ENCODE data around the gene POC1A.

The POC1A gene

DNA sequence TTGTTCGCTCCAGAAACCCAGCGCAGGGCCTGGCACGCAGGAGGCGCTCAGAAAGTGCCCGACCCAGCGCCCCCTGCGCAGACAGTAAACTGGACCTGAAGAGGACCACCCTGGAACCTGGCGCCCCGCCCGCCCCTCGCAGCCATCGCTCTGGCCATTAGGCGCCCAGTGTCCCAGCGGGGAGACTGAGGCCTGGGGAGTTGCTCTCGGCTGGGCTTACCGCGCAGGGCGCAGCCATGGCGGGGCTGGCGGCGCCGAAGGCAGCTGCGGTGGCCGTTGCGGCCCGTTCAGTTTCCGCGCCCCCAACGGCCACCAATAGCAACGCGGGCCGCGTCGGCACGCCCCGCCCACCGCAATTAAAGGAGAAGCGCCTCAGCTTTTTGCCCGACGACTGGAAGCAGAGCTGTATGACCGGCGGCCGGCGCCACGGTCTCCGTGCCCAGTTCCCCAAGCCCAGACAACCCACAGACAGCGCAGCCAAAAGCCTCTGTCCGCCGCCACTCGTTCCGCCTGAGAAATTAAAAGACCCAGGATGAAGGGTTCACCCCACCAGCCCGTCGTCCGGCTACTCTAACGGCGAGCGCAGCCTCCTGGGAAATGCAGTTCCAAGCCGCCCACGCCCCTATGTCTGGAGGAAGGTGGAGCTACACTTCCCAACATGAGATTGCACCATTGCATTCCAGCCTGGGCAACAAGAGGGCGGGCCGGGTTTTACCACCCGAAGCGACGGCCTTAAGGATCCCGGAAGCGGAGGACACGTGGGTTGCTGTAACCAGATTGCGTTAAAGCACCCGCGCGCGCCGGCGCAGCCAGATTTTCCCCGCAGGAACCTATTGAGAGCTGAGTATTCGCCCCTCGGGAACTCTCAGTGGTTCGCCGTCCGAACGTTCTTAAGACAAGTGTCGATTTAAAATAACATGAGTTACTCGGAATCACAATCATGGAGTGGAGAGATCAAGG is at the start of gene POC1A:
Gene POC1A (minus strand): TSS at position 289 of the 960 bp plus-strand sequence. CDS start 51 bp downstream, at position 238.
- peak; percentile 87 for DNase-seq

DNA sequence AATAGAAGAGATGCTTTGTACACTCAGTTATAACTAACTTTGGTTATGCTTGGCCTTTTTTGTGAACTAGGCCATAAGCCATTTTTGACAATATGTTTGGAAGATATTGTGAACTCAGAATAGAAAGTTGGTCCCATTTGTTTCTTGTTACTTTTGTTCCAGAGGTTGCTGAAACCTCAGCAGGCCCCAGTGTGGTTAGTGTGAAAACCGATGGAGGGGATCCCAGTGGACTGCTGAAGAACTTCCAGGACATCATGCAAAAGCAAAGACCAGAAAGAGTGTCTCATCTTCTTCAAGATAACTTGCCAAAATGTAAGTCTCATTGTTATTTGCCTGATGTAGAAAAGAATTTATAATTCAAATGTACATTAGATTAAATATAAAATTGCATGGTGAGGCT is 49.5 kb upstream of the POC1A start:
- DNase-seq, result no peak

DNA sequence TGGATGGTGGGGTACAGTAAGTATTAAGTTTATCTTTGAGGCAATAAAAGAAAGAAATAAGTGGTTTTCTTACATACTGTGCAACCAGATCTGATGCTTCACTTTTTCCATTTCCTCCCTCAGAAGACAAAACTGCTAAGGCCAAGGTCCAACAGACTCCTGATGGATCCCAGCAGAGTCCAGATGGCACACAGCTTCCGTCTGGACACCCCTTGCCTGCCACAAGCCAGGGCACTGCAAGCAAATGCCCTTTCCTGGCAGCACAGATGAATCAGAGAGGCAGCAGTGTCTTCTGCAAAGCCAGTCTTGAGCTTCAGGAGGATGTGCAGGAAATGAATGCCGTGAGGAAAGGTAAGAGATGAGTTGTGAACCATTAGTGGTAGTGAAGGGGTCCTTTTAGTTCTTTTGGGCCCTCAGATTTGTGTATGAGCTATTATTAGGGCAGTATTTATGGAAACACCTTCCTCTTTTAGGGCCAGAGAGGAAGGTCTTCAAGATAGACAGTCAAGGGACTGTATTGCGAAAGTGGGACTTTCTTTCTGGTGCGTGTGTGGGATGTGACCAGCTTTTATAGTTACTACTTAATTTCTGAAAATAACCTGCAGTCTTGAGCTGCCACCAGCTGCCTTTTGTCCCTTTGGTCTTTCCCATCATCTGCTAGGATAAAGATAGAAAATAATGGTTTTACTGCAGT is 48.3 kb upstream of the POC1A start:
- no peak for DNase-seq

DNA sequence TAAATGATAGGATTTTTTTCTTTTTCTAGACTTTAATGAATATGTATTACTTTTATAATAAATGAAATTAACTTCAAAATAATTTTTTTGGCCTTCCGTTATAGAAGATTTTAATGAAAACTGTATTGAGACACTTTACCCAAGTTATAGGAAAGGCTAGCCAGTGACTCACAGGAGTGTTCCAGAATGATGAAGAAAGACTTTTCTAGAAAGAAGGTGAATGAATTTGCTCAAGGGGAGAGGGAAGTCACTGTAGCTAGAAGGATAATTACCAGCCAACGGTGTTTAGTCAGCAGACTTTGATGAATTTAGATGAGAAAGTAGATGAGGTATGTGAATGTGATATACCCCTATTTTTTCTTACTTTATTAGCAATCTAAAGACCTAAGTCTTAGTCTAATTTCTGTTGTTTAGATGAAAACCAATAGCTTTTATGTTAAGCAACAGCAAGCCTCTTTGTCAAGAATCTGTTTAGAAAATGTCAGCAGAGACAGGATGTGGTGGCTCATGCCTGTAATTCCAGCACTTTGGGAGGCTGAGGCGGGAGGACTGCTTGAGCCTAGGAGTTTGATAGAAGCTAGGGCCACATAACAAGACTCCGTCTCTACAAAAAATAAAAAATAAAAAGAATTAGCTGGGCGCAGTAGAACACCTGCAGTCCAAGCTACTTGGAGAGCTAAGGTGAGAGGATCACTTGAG is 46.9 kb upstream of the POC1A start:
- DNase-seq, result no peak

DNA sequence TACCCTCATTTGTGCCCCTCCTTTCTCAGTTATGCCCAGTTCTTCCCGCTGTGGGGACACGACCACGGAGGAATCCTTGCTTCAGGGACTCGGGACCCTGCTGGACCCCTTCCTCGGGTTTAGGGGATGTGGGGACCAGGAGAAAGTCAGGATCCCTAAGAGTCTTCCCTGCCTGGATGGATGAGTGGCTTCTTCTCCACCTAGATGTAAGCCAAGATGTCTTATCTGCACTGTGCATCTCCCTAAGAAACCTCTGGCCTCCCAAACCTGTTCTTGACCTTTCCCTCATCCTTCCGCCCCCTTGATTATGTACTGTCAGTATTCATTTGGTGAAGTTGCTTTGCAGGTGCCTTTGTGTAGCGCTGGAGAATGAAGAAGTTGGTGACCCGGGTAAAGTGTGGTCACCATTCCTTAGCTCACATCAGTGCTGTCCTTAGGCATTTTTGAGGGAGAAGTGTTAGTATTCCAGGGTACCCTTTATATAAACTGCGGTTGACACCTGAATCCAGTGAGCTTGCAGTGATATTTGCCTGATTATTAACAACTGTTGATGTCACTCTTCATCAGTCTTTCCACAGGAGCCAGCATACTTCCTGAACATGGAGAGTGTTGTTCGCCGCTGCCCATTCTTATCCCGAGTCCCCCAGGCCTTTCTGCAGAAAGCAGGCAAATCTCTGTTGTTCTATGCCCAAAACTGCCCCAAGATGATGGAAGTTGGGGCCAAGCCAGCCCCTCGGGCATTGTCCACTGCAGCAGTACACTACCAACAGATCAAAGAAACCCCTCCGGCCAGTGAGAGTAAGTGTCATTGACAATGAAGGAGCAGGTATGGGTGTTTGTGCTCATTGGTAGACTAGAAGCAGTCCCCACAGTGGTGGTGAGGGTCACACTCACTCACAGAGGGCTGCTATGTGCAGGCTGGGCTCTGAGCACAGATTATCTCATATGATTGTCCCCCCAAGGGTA is 44.7 kb upstream of the POC1A start:
- no peak for DNase-seq

DNA sequence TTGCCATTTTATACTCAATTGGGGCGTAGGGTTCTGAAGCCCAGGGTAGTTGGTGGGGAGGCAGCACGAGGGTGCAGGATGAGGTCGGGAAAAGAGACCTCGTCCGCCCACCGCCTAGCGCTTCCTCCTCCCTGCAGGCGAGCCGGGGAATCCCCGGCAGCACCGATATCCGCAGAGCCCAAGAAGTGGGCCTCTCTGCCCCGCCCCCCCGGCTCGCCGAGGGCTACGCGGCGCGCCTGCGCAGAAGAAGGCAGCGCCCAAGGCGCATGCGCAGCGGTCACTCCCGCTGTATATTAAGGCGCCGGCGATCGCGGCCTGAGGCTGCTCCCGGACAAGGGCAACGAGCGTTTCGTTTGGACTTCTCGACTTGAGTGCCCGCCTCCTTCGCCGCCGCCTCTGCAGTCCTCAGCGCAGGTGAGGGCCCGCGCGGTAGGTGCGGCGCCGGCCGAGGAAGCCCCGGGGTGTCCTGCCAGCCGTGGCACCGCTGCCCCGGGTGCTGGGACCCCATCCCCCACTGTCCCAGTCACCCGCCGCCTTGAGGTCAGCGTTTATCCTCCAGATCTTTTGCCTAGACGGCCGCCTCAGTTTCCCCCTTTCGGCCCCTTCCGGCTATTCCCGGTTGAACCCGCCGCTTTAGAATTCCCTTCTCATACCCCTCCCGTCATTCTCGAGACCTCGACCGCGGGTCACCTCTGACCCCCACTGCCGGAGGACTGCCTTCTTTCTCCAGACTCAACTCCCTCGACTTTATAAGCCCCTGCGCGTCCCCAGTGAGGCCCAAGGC is 43.8 kb upstream of the POC1A start, which contains the start of gene ALAS1:
Gene ALAS1 (plus strand): TSS at position 319 of the 784 bp plus-strand sequence. CDS start 1,082 bp downstream, outside the sequence.
- DNase-seq, result peak; percentile 67

DNA sequence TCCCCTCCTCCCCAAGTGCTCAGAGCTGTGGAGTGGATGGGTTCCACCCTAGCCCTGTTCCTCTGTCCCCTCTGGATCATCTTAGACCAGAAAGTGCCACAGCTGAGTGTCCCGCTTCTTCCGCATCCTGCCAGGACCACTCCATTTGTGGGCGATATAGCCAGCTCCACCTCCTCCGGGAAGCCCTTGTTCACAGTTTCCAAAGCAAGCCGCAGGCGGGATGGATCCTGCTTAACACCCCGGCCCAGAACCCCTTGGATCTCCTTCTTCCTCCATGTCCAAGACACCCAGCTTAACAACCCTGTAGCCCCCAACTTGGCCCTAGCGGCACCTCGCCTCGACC is 43.2 kb upstream of the POC1A start:
- DNase-seq, result no peak

DNA sequence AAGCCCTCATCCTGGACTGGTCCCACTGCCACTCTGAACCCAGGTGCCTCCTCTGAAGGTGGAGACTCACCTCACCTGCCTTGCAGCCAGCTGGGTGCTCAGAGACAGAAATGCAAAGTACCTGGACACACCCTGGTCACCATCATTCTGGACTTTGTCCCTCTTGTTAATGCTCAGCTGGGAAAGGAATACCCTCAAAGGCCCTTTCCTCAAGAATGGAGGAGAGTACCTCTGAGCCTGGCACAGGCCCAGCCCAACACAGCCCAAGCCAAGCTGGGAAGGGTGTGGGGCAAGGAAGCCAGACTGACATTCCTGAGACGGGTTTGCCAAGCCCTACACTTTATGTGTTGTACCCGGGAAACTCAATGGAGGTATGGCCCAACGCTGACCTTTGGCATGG is 42.8 kb upstream of the POC1A start:
- no peak for DNase-seq

DNA sequence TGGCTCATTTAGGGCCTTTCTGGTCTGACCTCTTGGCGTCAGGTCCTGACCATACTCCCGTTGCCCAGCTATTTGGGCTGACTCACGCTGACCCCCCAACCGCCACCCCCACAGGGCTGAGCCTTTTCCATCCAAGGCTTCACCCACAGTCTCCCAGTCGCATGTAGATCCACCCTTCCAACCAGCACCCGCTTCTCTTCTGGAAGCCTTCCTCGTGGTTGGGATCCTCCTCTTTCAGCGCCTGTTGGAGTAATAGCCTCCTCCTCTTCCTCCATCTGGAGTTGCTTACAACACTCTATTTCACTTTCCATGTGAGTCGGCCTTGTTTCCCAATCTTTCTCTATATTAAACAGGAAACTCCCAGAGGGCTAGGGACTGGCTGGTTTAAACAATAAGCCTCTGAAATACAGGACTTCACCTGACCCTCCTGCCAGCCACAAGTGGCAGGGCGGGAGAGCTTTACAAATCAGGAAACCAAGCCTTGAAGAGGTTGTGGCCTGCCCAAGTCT is 41.7 kb upstream of the POC1A start:
- DNase-seq, result no peak

DNA sequence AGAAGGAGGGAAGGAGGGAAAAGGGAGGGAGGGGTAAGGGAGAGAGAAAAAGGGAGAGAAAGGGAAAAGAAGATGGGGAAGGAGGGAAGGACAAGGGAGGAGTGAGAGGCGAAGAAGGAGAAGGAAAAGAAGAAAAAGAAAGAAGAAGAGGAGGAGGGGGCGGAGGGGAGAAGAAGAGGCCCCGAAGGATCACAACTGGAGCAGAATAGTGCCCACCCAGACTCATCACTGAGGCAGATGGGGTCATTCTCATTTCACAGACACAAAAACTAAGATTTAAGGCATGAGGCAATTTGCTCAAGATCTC is 41.0 kb upstream of the POC1A start:
- DNase-seq, result no peak

DNA sequence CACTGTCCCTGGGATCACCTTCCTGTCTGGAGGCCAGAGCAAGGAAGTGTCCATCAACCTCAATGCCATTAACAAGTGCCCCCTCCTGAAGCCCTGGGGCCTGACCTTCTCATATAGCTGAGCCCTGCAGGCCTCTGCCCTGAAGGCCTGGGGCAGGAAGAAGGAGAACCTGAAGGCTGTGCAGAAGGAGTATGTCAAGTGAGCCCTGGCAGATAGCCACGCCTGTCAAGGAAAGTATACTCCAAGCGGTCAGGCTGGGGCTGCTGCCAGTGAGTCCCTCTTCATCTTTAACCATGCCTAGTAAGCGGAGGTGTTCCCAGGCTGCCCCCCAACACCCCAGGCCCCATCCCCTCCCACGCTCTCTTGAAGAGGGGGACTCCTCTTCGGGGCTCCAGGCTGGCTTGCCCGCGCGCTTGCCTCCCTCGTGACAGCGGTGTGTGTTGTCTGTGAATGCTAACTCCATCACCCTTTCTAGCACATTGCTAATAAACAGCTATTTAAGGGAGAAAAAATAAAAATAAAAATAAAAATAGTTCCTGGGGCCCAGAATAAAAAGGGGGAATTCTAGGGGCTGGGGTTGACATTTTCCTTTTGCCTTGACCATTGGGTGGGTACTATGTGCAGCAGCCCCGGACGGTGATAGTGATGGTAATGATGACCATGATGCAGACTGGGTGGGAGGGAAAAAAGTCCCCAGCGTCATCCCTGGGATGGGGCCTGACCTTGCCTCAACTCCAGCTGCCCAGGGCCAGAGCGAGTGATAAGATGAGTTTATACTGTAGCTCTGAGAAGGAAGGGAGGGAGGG is 40.5 kb upstream of the POC1A start:
- DNase-seq, result no peak

DNA sequence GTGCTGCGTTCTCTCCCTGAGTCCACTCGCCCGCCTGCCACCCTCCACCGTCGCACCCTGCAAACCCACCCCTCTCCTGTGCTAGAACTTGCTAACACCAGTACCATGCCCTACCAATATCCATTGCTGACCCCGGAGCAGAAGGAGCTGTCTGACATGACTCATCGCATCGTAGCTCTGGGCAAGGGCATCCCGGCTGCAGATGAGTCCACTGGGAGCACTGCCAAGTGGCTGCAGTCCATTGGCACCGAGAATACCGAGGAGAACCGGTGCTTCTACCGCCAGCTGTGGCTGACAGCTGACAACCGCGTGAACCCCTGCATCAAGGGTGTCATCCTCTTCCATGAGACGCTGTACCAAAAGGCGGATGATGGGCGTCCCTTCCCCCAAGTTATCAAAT is 38.8 kb upstream of the POC1A start:
- no peak for DNase-seq

DNA sequence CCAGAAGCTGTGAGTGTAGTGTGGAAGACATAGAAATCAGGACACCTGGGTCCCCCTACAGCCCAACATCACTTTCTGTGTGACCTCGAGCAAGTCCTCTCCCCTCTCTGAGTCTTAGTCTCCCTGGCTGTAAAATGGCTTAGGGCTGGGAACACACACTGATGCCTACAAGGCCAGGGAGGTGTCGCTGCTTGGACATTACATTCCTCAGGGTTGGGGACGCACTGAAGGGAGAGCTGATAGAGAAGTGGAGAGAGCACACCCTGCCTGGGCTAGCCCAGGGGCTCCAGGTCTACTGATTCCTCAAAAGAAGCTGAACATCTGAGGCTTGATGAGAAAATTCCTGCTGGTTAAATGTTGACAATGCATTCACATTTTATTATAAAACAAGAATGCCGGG is 37.4 kb upstream of the POC1A start:
- no peak for DNase-seq

DNA sequence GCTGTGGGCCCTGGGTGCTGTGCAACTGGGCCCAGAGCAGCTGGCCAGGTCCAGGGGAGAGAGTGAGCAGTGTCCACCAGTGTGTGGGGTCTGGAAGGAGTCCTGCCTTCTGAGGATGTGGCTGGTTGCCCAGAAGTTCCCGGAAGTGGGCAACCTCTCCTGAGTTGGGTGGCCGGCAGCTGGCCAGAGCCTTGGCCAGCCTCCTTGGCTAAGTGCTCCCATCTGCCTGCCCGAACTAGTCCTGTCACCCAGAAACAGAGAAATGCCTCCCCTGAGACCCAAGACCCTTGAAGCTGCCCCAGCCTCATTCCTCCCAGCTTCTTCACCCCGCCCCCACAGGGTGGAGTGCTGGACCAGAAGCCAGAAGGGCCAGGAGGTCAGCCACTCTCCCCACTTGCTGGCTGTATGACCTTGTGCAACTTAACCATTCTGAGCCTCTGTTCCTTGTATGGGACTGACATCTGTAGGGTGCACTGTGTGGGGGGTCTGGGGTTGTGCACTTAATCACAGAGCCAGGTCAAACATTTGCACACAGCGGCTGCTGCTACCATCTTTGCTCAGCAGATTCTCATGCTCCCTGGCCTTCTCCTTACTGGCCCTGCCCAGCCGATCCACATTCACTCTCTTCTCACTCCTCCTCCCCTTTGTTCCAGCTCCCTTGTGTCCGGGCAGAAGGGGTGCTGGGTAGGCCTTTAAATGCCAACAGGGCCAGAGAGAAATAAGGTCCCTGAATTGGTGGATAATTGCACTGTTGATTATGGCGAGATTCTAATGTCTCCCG is 36.3 kb upstream of the POC1A start:
- DNase-seq, result no peak

DNA sequence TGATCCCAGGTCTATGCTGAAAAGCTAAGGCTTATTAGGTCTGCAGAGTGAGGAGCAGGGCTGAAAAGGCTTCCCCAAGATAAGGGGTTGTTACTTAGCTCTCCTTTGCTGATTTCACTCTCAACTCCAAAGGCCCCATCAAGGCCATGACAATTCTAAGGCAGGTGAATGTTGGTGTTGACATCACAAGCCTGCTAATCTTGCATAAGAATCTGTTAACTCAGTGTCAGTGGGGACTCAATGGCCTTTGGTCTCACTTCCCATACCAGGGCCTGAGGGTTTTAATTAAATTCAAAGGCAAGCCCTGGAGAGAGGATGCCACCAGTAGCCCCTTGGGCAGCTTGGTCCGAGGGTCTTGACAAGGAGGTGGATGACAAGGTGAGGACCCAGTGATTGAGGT is 34.3 kb upstream of the POC1A start:
- DNase-seq, result no peak

DNA sequence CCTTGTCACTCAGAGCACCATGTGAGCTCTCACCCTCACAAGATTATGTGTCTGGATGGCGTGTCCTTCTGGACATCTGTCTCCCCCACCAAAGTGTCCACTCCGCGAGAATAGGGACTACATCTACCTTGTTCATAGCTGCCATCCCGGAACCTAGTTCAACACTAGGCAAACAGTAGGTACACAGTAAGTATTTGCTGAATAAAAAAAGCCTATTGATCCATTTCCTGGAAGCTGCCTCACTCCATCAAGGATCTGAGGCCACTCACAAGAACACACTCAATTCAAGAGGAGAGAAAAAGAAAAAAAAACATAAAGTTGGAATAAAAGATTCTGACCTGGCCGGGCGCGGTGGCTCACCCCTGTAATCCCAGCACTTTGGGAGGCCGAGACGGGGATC is 32.5 kb upstream of the POC1A start:
- DNase-seq, result no peak

DNA sequence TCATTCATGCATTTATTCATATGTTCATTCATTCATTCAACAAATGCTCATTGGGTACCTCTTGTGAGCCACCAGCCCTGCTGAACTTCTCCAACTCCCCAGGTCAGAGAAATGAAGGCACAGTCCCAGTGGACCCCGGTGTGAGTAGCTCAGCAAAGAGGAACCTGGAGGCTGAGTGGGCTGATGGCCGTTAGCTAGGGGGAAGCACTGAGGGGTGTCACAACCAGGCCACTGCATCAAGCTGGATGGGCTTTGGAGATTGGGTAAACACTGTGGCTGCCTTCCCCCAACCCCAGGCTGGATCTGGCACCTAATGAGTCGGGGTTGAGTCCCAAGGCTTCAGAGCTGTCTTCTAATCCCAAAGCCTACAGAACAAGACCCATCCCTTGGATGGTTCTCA is 31.6 kb upstream of the POC1A start:
- no peak for DNase-seq

DNA sequence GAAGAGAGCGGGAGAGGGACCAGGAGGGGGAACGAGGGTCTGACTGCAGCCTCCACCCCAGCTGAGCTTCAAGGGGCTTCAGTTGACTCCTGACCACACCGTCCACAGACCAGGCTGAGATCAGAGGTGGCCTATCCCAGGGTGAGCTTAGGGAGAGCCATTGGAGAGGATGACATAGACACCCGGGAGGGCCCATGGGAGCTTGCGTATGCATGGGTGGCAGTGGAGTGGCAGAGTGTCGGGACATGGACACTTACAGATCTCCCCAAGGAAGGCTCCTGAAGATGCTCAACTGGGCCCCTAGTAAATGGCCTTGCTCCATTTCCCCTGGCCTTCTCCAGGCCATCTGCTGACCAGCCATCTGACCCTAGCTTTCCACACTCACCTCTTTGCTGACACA is 31.1 kb upstream of the POC1A start:
- DNase-seq, result no peak

DNA sequence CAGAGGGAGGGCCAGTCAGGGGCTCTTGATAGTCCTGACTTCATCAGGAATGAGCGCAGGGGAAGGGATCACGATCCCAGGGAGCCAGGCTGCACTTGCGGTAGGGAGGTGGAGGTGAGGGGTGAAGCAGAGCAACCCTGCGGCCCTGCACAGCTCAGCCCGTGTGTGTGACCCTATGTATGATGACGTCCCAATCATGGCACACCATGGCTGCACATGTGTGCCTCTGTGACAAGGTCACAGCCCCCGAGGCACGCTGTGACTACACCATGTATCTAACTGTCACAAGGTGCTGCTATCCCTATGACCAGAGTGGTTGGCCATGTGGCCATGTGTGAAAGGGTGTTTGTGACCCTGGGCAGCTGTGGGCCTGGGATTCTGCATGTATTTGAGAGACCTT is 30.5 kb upstream of the POC1A start:
- DNase-seq, result no peak

All from NCI-H1092 treated with DMSO at 0.1 percent for 48 hours (cell line).